WTC11 (cell line): ENCODE results near the gene RFX7. TPM values are rescaled to one million over a fixed set of nuclear protein-coding genes. Genes with fewer than 3 reads are reported as not detected.

Source experiments
- ATAC-seq: fragments of 200-7000 bp; cut with Tn5 transposase; 2 replicates; pipeline ENCODE4 v1.10.0; 2021; ENCODE audit warnings: mild to moderate bottlenecking, moderate library complexity
- CTCF ChIA-PET: fragments of 300-600 bp; sonication (Branson Sonifier 250); formaldehyde crosslinking; loops from one replicate; lab custom pipeline; 2021; ENCODE audit warnings: antibody characterized with exemption; lab: Charles Lee
- POLR2A ChIA-PET: fragments of 350-600 bp; sonication (Branson Sonifier 250); formaldehyde crosslinking; loops from one replicate; lab custom pipeline; 2021; ENCODE audit warnings: antibody characterized with exemption; lab: Charles Lee
- DNase-seq: peaks from one replicate; pipeline ENCODE4 v3.0.0; 2021; ENCODE audit warnings: low spot score
- H3K27ac Mint-ChIP-seq: 2 replicates; pipeline ENCODE4 v1.8.0; 2021; ENCODE audit warnings: mixed read lengths
- H3K27me3 Mint-ChIP-seq: 2 replicates; pipeline ENCODE4 v1.8.0; 2021; ENCODE audit warnings: low read depth, mild to moderate bottlenecking, moderate library complexity, mixed read lengths
- H3K36me3 Mint-ChIP-seq: 2 replicates; pipeline ENCODE4 v1.8.0; 2021; ENCODE audit warnings: mixed read lengths
- H3K4me1 Mint-ChIP-seq: 2 replicates; pipeline ENCODE4 v1.8.0; 2022; ENCODE audit warnings: mixed read lengths
- H3K4me3 Mint-ChIP-seq: 2 replicates; pipeline ENCODE4 v1.8.0; 2021; ENCODE audit warnings: mild to moderate bottlenecking, moderate library complexity, mixed read lengths
- H3K9me3 Mint-ChIP-seq: 2 replicates; pipeline ENCODE4 v1.8.0; 2021; ENCODE audit warnings: mixed read lengths
- ARID4B ChIP-seq: sonication (generic); formaldehyde crosslinking; IDR thresholded peaks from 2 replicates; pipeline ENCODE4 v1.8.0; 2023; ENCODE audit warnings: missing genetic modification reagents, mild to moderate bottlenecking, borderline replicate concordance
- GRHL2 ChIP-seq: fragments of 250-450 bp; sonication (Bioruptor Pico); IDR thresholded peaks from 2 replicates; pipeline ENCODE4 v1.8.0; 2022; ENCODE audit warnings: mild to moderate bottlenecking, moderate library complexity; ENCODE audit not compliant: insufficient replicate concordance, severe bottlenecking
- IRF1 ChIP-seq: sonication (generic); formaldehyde crosslinking; IDR thresholded peaks from 2 replicates; pipeline ENCODE4 v1.8.0; 2023; ENCODE audit warnings: missing genetic modification reagents
- IRF2 ChIP-seq: sonication (generic); formaldehyde crosslinking; IDR thresholded peaks from 2 replicates; pipeline ENCODE4 v1.8.0; 2022; ENCODE audit warnings: low read depth, missing genetic modification reagents, borderline replicate concordance
- MYBL2 ChIP-seq: sonication (generic); formaldehyde crosslinking; IDR thresholded peaks from 2 replicates; pipeline ENCODE4 v1.8.1; 2023; ENCODE audit warnings: mild to moderate bottlenecking, moderate library complexity, missing genetic modification reagents
- NR3C1 ChIP-seq: sonication (generic); formaldehyde crosslinking; conservative IDR thresholded peaks from 2 replicates; pipeline ENCODE4 v1.8.1; 2023; ENCODE audit warnings: low read depth, mild to moderate bottlenecking, missing genetic modification reagents
- OVOL2 ChIP-seq: fragments of 250-450 bp; sonication (Bioruptor Pico); IDR thresholded peaks from 2 replicates; pipeline ENCODE4 v1.9.0; 2021; ENCODE audit warnings: mild to moderate bottlenecking, borderline replicate concordance
- SMAD3 ChIP-seq: sonication (generic); formaldehyde crosslinking; IDR thresholded peaks from 2 replicates; pipeline ENCODE4 v1.8.0; 2022; ENCODE audit warnings: missing genetic modification reagents, mild to moderate bottlenecking, borderline replicate concordance
- SOX15 ChIP-seq: fragments of 250-450 bp; sonication (Bioruptor Pico); IDR thresholded peaks from 2 replicates; pipeline ENCODE4 v1.9.0; 2021; ENCODE audit warnings: mild to moderate bottlenecking
- ZBTB21 ChIP-seq: sonication (generic); formaldehyde crosslinking; IDR thresholded peaks from 2 replicates; pipeline ENCODE4 v1.8.1; 2023; ENCODE audit warnings: mild to moderate bottlenecking, missing genetic modification reagents, borderline replicate concordance
- total RNA-seq: library from RNA; stranded (reverse); gene quantifications from 3 replicates; pipeline ENCODE4 v1.2.3, GENCODE V29; 2021
- TF ChIP-seq, protein P1 (sequence below): sonication (generic); formaldehyde crosslinking; IDR thresholded peaks from 2 replicates; pipeline ENCODE4 v1.8.0; 2022; ENCODE audit warnings: missing genetic modification reagents
- TF ChIP-seq, protein P2 (sequence below): sonication (generic); formaldehyde crosslinking; IDR thresholded peaks from 2 replicates; pipeline ENCODE4 v1.8.1; 2022; ENCODE audit warnings: mild to moderate bottlenecking, moderate library complexity, missing genetic modification reagents
- TF ChIP-seq, protein P3 (sequence below): sonication (generic); formaldehyde crosslinking; IDR thresholded peaks from 2 replicates; pipeline ENCODE4 v1.8.1; 2022; ENCODE audit warnings: mild to moderate bottlenecking, missing genetic modification reagents, moderate library complexity, borderline replicate concordance
- TF ChIP-seq, protein P4 (sequence below): fragments of 250-450 bp; sonication (Bioruptor Pico); IDR thresholded peaks from 2 replicates; pipeline ENCODE4 v1.9.0; 2021; ENCODE audit warnings: mild to moderate bottlenecking

Gene RFX7
- total RNA-seq, 1 experiment from 2014 or later = 36.0 TPM

DNA sequence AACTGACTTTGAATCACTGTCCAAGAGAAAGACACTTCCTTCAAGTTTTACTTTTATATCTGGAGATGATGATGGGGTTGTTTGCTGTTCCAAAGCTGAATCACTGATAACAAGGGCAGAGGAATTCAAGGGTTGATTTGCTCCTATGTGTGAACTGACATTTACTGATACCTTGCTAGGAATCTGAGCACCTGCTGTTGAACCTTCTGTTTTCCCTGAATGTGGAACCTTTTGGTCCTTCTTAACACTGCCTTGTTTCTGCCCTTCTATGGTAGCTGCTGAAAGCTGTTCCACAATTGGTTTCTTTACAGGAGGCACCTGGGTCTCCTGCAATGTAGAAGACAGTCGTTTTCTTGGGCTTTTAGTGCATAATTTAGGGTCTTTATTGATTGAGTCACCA is 148.3 kb downstream of the RFX7 start:
- CTCF ChIA-PET = interaction anchor here (0.7 kb wide), 1 partner anchor 45 kb away, joined by 4 read pairs; no protein-coding TSS in a partner anchor
- Mint-ChIP-seq H3K4me3 (no peak overlapping the region), H3K4me1 (no peaks in the 10 kb centered on the region), H3K9me3 (no peaks in the 10 kb centered on the region), H3K27me3 (no peaks in the 10 kb centered on the region), H3K27ac (no peak overlapping the region), H3K36me3 (peaks cover 53% of the 10 kb centered on the region)
- DNase-seq = no peak
- POLR2A ChIA-PET = no interaction called here
- no peak for ATAC-seq
- TF ChIP-seq, protein P1, sequence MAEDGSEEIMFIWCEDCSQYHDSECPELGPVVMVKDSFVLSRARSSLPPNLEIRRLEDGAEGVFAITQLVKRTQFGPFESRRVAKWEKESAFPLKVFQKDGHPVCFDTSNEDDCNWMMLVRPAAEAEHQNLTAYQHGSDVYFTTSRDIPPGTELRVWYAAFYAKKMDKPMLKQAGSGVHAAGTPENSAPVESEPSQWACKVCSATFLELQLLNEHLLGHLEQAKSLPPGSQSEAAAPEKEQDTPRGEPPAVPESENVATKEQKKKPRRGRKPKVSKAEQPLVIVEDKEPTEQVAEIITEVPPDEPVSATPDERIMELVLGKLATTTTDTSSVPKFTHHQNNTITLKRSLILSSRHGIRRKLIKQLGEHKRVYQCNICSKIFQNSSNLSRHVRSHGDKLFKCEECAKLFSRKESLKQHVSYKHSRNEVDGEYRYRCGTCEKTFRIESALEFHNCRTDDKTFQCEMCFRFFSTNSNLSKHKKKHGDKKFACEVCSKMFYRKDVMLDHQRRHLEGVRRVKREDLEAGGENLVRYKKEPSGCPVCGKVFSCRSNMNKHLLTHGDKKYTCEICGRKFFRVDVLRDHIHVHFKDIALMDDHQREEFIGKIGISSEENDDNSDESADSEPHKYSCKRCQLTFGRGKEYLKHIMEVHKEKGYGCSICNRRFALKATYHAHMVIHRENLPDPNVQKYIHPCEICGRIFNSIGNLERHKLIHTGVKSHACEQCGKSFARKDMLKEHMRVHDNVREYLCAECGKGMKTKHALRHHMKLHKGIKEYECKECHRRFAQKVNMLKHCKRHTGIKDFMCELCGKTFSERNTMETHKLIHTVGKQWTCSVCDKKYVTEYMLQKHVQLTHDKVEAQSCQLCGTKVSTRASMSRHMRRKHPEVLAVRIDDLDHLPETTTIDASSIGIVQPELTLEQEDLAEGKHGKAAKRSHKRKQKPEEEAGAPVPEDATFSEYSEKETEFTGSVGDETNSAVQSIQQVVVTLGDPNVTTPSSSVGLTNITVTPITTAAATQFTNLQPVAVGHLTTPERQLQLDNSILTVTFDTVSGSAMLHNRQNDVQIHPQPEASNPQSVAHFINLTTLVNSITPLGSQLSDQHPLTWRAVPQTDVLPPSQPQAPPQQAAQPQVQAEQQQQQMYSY (CRISPR knock-in tag) = no peak
- TF ChIP-seq OVOL2 (CRISPR knock-in tag) (no peak), SOX15 (CRISPR knock-in tag) (no peak), ZBTB21 (no peak), ARID4B (CRISPR knock-in tag) (no peak)
- TF ChIP-seq, protein P2, sequence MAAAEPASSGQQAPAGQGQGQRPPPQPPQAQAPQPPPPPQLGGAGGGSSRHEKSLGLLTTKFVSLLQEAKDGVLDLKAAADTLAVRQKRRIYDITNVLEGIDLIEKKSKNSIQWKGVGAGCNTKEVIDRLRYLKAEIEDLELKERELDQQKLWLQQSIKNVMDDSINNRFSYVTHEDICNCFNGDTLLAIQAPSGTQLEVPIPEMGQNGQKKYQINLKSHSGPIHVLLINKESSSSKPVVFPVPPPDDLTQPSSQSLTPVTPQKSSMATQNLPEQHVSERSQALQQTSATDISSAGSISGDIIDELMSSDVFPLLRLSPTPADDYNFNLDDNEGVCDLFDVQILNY (CRISPR knock-in tag) = no peak
- TF ChIP-seq, protein P3, sequence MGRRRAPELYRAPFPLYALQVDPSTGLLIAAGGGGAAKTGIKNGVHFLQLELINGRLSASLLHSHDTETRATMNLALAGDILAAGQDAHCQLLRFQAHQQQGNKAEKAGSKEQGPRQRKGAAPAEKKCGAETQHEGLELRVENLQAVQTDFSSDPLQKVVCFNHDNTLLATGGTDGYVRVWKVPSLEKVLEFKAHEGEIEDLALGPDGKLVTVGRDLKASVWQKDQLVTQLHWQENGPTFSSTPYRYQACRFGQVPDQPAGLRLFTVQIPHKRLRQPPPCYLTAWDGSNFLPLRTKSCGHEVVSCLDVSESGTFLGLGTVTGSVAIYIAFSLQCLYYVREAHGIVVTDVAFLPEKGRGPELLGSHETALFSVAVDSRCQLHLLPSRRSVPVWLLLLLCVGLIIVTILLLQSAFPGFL (CRISPR knock-in tag) = no peak
- TF ChIP-seq, protein P4, sequence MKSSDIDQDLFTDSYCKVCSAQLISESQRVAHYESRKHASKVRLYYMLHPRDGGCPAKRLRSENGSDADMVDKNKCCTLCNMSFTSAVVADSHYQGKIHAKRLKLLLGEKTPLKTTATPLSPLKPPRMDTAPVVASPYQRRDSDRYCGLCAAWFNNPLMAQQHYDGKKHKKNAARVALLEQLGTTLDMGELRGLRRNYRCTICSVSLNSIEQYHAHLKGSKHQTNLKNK = no peak

- ChIA-PET CTCF (no interaction called here), POLR2A (no interaction called here)
- Mint-ChIP-seq H3K4me3 (no peak overlapping the region), H3K27me3 (no peaks in the 10 kb centered on the region), H3K27ac (no peak overlapping the region), H3K4me1 (no peaks in the 10 kb centered on the region), H3K9me3 (no peaks in the 10 kb centered on the region), H3K36me3 (peaks cover 50% of the 10 kb centered on the region)
- ATAC-seq = no peak
- TF ChIP-seq GRHL2 (no peak), IRF2 (CRISPR knock-in tag) (no peak), MYBL2 (CRISPR knock-in tag) (no peak), IRF1 (no peak), NR3C1 (no peak), SMAD3 (no peak)
- DNase-seq = no peak
Measured at GRCh38 chr15:56094171-56094570, 149.5 kb downstream of the RFX7 start.
